Karpas-422 (cell line): ENCODE data around the gene CBX4. TPM values are rescaled to one million over a fixed set of nuclear protein-coding genes. Genes with fewer than 3 reads are reported as not detected.

Source experiments
- DNase-seq: peaks from one replicate; pipeline ENCODE4 v3.0.0-alpha.2; 2015
- H2AFZ ChIP-seq: fragments of 200-600 bp; sonication (generic); 2 replicates; pipeline ENCODE4 v1.6.1; 2014; ENCODE audit warnings: antibody characterized with exemption, low read length, mixed read lengths
- H3K27ac ChIP-seq: fragments of 200-600 bp; sonication (generic); 2 replicates; pipeline ENCODE4 v1.5.1; 2014; ENCODE audit warnings: mild to moderate bottlenecking, low read length, moderate library complexity
- H3K27me3 ChIP-seq: fragments of 200-600 bp; sonication (generic); 2 replicates; pipeline ENCODE4 v1.6.1; 2014; ENCODE audit warnings: low read length, mixed read lengths
- H3K36me3 ChIP-seq: fragments of 200-600 bp; sonication (generic); 2 replicates; pipeline ENCODE4 v1.6.1; 2014; ENCODE audit warnings: low read length, mixed read lengths; ENCODE audit not compliant: insufficient read depth
- H3K4me1 ChIP-seq: fragments of 200-600 bp; sonication (generic); 2 replicates; pipeline ENCODE4 v1.6.1; 2014; ENCODE audit warnings: mild to moderate bottlenecking, low read length, mixed read lengths
- H3K4me2 ChIP-seq: fragments of 200-600 bp; sonication (generic); 2 replicates; pipeline ENCODE4 v1.6.1; 2014; ENCODE audit warnings: low read length, low read depth, mild to moderate bottlenecking; ENCODE audit not compliant: poor library complexity, severe bottlenecking
- H3K4me3 ChIP-seq: fragments of 200-600 bp; sonication (generic); 2 replicates; pipeline ENCODE4 v1.5.1; 2014; ENCODE audit warnings: mild to moderate bottlenecking, antibody characterized with exemption, low read length, mixed read lengths
- H3K79me2 ChIP-seq: fragments of 200-600 bp; sonication (generic); 2 replicates; pipeline ENCODE4 v1.6.1; 2014; ENCODE audit warnings: mild to moderate bottlenecking, low read length, mixed read lengths
- H3K9ac ChIP-seq: fragments of 200-600 bp; sonication (generic); 2 replicates; pipeline ENCODE4 v1.6.0; 2014; ENCODE audit warnings: low read length
- H3K9me2 ChIP-seq: fragments of 200-600 bp; sonication (generic), shearing (Covaris generic); replicated peaks from 2 replicates; pipeline ENCODE4 v1.6.0; 2014; ENCODE audit warnings: mild to moderate bottlenecking, low read length, moderate library complexity; ENCODE audit not compliant: insufficient read depth
- H3K9me3 ChIP-seq: fragments of 300-700, 200-600 bp; sonication (generic); 2 replicates; pipeline ENCODE4 v1.6.1; 2014; ENCODE audit warnings: low read length, mixed read lengths
- H4K20me1 ChIP-seq: fragments of 200-600 bp; sonication (generic); 2 replicates; pipeline ENCODE4 v1.6.1; 2014; ENCODE audit warnings: mild to moderate bottlenecking, antibody characterized with exemption, low read length, low read depth; ENCODE audit not compliant: insufficient read depth
- total RNA-seq: library from RNA; depleted of rRNA; stranded (reverse); fragments of >200 nt; shearing (Covaris generic); gene quantifications from 2 replicates; pipeline ENCODE4 v1.2.3, GENCODE V29; 2014; ENCODE audit warnings: low replicate concordance

CBX4 gene
- total RNA-seq, 1 experiment from 2014 or later: 33.3 TPM

GRCh38 chr17:79815836-79816461 lies 23.3 kb downstream of the CBX4 start:
- no peaks in the 10 kb centered on the region for H3K9me2 ChIP-seq
- H3K4me1 ChIP-seq: peaks cover 29% of the 10 kb centered on the region
- H3K27me3 ChIP-seq: no peaks in the 10 kb centered on the region
- no peaks in the 10 kb centered on the region for H3K79me2 ChIP-seq
- H3K27ac ChIP-seq: no peak overlapping the region
- H3K4me2 ChIP-seq: no peak overlapping the region
- H3K9ac ChIP-seq: no peak overlapping the region
- H3K4me3 ChIP-seq: no peak overlapping the region
- no peaks in the 10 kb centered on the region for H4K20me1 ChIP-seq
- no peaks in the 10 kb centered on the region for H3K9me3 ChIP-seq
- no peak for DNase-seq
- H3K36me3 ChIP-seq: no peaks in the 10 kb centered on the region
- H2AFZ ChIP-seq: no peak overlapping the region

GRCh38 chr17:79814974-79815835 lies 24.0 kb downstream of the CBX4 start:
- no peak overlapping the region for H3K9ac ChIP-seq
- H4K20me1 ChIP-seq: no peaks in the 10 kb centered on the region
- H3K4me3 ChIP-seq: no peak overlapping the region
- H3K4me1 ChIP-seq: peaks cover 36% of the 10 kb centered on the region
- H3K4me2 ChIP-seq: no peak overlapping the region
- no peak overlapping the region for H2AFZ ChIP-seq
- no peaks in the 10 kb centered on the region for H3K9me2 ChIP-seq
- DNase-seq: no peak
- H3K27ac ChIP-seq: no peak overlapping the region
- no peaks in the 10 kb centered on the region for H3K27me3 ChIP-seq
- no peaks in the 10 kb centered on the region for H3K9me3 ChIP-seq
- H3K36me3 ChIP-seq: no peaks in the 10 kb centered on the region
- H3K79me2 ChIP-seq: no peaks in the 10 kb centered on the region

DNA sequence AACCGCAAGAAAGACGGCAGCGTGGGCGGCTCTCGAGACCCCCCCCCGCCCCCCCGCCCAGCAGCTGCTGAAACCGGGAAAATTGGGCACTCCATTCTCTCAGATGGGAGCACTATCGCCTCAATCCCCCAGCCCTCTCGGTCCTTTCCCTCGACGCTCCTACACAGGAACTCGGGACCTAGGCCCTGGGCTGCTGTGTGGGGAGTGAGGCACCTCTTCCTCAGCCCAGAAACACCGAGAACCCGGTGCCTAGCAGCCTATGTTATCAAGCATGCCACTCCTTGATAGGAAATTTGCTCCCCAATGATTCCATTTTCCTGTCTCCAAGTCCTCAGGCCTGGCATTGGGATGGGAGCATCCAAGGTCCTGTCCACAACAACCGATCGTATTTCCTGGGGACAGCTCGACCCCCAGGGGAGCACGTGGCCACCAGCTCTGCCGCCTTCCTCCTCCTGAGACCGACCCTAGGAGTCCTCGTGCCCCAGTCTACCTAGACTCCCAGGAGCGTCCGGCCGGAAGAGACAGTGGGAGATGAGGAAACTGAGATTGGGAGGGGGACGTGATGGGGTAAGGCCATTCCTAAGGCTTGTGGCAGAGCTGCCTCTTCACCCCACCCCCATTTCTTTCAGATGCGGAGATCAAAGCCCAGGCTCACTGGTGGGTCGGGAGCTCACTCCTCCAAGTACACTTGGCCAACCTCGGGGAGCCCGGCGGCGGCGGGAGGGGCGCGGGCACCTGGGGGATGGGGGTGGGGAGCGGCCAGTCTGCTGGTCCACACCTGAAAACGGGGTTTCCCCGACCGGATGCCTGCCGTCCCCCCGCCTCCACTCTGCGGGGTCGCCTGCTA lies 24.9 kb downstream of the CBX4 start:
- H3K9me3 ChIP-seq: no peaks in the 10 kb centered on the region
- H3K4me3 ChIP-seq: peak overlapping the region; percentile 58; the same call in 1 of the 2 replicates
- no peaks in the 10 kb centered on the region for H3K36me3 ChIP-seq
- no peak overlapping the region for H3K27ac ChIP-seq
- peak overlapping the region; percentile 74; the same call in 1 of the 2 replicates for H3K9ac ChIP-seq
- H4K20me1 ChIP-seq: no peaks in the 10 kb centered on the region
- DNase-seq: no peak
- no peaks in the 10 kb centered on the region for H3K79me2 ChIP-seq
- no peak overlapping the region for H2AFZ ChIP-seq
- H3K4me1 ChIP-seq: peaks cover 41% of the 10 kb centered on the region
- no peaks in the 10 kb centered on the region for H3K9me2 ChIP-seq
- H3K27me3 ChIP-seq: no peaks in the 10 kb centered on the region
- H3K4me2 ChIP-seq: peak overlapping the region; percentile 51

DNA sequence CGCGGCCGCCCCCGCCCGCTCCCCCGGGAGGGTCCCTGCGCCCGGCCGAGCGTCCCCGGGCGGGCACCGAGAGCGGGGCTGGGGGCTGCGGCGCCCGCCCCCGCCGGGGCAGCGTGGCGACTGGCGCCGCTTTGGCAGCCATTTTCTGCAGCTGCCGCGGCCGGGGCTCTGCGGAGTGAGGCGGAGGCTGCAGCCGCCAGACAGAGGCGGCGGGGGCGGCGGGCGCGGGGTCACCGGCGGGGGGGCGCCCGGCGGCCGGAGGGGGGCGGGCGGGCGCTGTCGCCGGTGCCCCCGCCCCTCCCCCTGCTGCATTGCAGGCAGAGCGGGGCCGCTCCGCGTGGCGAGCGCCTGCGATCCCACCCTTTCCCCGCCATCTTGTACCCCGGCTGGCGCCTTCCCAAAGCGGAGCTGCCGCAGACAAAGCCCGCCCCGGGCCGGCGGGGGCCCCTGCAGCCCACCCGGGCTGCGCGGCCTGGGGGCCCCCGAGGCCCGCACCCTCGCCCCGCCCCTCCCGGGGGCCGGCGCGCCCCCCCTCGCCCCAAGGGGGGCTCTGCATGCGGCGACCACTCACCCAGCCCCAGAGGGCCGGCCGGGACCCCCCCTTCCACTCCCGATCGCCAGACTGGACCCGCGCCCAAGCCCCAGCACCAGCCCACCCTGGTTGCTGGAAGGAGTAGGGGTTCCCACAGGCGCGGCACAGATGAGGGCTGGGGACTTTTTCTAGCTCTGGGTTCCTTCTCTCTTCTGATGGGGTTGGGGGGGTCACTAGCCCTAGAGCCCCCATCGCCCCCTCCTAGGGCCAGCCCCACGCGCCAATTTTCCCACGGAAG lies 25.7 kb downstream of the CBX4 start:
- H3K79me2 ChIP-seq: no peaks in the 10 kb centered on the region
- H3K36me3 ChIP-seq: no peaks in the 10 kb centered on the region
- peak overlapping the region; percentile 74; the same call in 1 of the 2 replicates for H3K4me3 ChIP-seq
- no peaks in the 10 kb centered on the region for H3K9me2 ChIP-seq
- H3K9ac ChIP-seq: peak overlapping the region; percentile 74
- peaks cover 43% of the 10 kb centered on the region for H3K4me1 ChIP-seq
- no peak overlapping the region for H3K27ac ChIP-seq
- H4K20me1 ChIP-seq: no peaks in the 10 kb centered on the region
- peak overlapping the region; percentile 80 for H3K4me2 ChIP-seq
- H3K9me3 ChIP-seq: no peaks in the 10 kb centered on the region
- H2AFZ ChIP-seq: 0 out of 2 replicates have a peak overlapping the region, but pooled peaks have one; percentile 28
- H3K27me3 ChIP-seq: no peaks in the 10 kb centered on the region
- peak; percentile 74 for DNase-seq

GRCh38 chr17:79812353-79813258 lies 26.6 kb downstream of the CBX4 start:
- no peaks in the 10 kb centered on the region for H3K79me2 ChIP-seq
- peak; percentile 73 for DNase-seq
- H4K20me1 ChIP-seq: no peaks in the 10 kb centered on the region
- peak overlapping the region; percentile 49 for H3K27ac ChIP-seq
- peak overlapping the region; percentile 80 for H3K4me2 ChIP-seq
- H3K4me3 ChIP-seq: peak overlapping the region; percentile 74
- peak overlapping the region; percentile 85 for H2AFZ ChIP-seq
- H3K4me1 ChIP-seq: peaks cover 39% of the 10 kb centered on the region
- H3K36me3 ChIP-seq: no peaks in the 10 kb centered on the region
- no peaks in the 10 kb centered on the region for H3K9me3 ChIP-seq
- H3K9ac ChIP-seq: peak overlapping the region; percentile 74
- no peaks in the 10 kb centered on the region for H3K9me2 ChIP-seq
- H3K27me3 ChIP-seq: no peaks in the 10 kb centered on the region

DNA sequence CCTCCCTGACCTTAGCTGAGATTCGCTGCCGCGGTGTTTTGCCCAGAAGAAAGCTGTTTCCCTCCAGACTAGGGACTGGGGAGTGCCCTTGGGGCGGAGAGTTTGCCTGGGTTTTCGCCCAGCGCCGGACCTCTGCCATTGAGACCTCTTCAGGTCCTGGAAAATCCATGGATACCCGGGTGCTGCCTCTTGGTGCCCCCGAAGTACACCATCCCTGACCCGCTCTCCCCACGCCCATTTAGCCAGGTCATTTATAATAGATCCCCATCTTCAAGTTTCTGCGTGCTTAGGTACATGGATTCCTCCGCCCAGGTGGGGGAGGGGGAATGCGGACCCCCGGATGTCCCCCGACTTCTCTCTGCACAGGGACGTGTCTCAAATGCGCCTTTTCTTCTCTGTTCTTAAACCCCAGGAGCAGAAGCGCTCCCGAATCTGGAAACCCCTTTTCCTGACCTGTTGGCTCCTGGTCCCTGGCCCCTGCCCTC lies 27.3 kb downstream of the CBX4 start:
- no peaks in the 10 kb centered on the region for H3K27me3 ChIP-seq
- H2AFZ ChIP-seq: peak overlapping the region; percentile 85
- H3K4me1 ChIP-seq: peaks cover 39% of the 10 kb centered on the region
- no peaks in the 10 kb centered on the region for H3K9me2 ChIP-seq
- peak overlapping the region; percentile 74 for H3K4me3 ChIP-seq
- peak; percentile 53 for DNase-seq
- peak overlapping the region; percentile 80 for H3K4me2 ChIP-seq
- H4K20me1 ChIP-seq: no peaks in the 10 kb centered on the region
- peak overlapping the region; percentile 49 for H3K27ac ChIP-seq
- H3K9ac ChIP-seq: peak overlapping the region; percentile 74
- no peaks in the 10 kb centered on the region for H3K36me3 ChIP-seq
- H3K9me3 ChIP-seq: no peaks in the 10 kb centered on the region
- H3K79me2 ChIP-seq: no peaks in the 10 kb centered on the region
